Thoracic aorta (tissue), 2 donors: ENCODE measurements around the gene C15orf40. TPM values are rescaled to one million over a fixed set of nuclear protein-coding genes. Genes with fewer than 3 reads are reported as not detected.

Experiments
- ATAC-seq: fragments of 150-250 bp; one replicate; pipeline ENCODE4 v1.8.0; 2017; ENCODE audit warnings: low read depth; ENCODE audit not compliant: insufficient number of reproducible peaks, low FRiP score
- DNase-seq: peaks from one replicate; pipeline ENCODE4 v3.0.0-alpha.2; 2020; ENCODE audit warnings: low spot score
- H3K27ac ChIP-seq, 2 donors: fragments of 200-600 bp; sonication (generic); 1 replicate in 1 of 2; 2 replicates in 1 of 2; pipeline ENCODE4 v1.5.1; 2016; ENCODE audit warnings: mild to moderate bottlenecking in 2 of 2, moderate library complexity in 2 of 2
- H3K27me3 ChIP-seq: fragments of 200-600 bp; sonication (generic); replicated peaks from 2 replicates; pipeline ENCODE4 v1.6.0; 2016; ENCODE audit warnings: mild to moderate bottlenecking; ENCODE audit not compliant: insufficient read depth
- H3K36me3 ChIP-seq: fragments of 200-600 bp; sonication (generic); one replicate; pipeline ENCODE4 v1.5.1; 2016
- H3K4me1 ChIP-seq, 2 donors: fragments of 200-600 bp; sonication (generic); 1 replicate in 1 of 2; 2 replicates in 1 of 2; pipeline versions ENCODE4 v1.5.1 to v1.6.0; 2016; ENCODE audit warnings: low read depth in 2 of 2, mild to moderate bottlenecking in 1 of 2; ENCODE audit not compliant: control insufficient read depth in 1 of 2
- H3K4me3 ChIP-seq: fragments of 200-600 bp; sonication (generic); 2 replicates; pipeline ENCODE4 v1.5.1; 2016; ENCODE audit warnings: mild to moderate bottlenecking
- H3K9me3 ChIP-seq: fragments of 200-600 bp; sonication (generic); 2 replicates; pipeline ENCODE4 v1.5.1; 2016
- total RNA-seq, 2 donors: library from RNA; depleted of rRNA; stranded (reverse); fragments of >200 nt; gene quantifications; one replicate each; pipeline versions ENCODE4 v1.1.0 to v1.2.3, GENCODE V29; 2016
- TF ChIP-seq, protein P1 (sequence below): fragments of 200-600 bp; sonication (generic); IDR thresholded peaks from one replicate; pipeline ENCODE4 v1.5.1; 2019; ENCODE audit warnings: antibody characterized with exemption

The C15orf40 gene
- total RNA-seq, 2 donors from 2014 or later: 10.2 to 16.7 TPM

DNA sequence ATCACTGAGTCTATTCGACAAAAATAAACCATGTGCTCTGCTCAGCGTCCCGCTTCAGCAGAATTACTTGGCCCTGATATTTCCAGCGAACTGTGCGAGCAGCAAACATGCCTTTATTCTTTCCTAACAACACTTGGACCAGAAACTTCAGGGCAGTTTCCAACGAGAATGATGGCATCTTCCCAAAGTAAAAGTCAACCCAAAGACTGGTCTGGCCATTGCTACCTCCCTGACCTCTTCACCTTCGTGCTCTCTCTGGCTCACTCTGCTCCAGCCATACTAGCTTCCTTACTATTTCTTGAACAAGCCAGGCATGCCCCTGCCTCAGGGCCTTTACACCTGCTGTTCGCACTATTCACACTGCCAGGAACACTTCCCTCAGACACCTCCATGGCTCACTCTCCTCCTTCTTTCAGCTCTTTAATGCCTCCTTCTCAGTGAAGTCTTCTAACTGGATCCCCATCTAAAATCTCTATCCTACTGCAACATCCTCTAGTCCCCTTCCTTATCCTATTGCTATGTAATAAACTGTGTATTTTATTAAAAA, 65.2 kb downstream of the C15orf40 start:
- H3K4me1 ChIP-seq: no peaks in the 10 kb centered on the region
- H3K9me3 ChIP-seq: no peaks in the 10 kb centered on the region
- H3K27ac ChIP-seq: no peak overlapping the region
- no peaks in the 10 kb centered on the region for H3K36me3 ChIP-seq
- TF ChIP-seq, protein P1, sequence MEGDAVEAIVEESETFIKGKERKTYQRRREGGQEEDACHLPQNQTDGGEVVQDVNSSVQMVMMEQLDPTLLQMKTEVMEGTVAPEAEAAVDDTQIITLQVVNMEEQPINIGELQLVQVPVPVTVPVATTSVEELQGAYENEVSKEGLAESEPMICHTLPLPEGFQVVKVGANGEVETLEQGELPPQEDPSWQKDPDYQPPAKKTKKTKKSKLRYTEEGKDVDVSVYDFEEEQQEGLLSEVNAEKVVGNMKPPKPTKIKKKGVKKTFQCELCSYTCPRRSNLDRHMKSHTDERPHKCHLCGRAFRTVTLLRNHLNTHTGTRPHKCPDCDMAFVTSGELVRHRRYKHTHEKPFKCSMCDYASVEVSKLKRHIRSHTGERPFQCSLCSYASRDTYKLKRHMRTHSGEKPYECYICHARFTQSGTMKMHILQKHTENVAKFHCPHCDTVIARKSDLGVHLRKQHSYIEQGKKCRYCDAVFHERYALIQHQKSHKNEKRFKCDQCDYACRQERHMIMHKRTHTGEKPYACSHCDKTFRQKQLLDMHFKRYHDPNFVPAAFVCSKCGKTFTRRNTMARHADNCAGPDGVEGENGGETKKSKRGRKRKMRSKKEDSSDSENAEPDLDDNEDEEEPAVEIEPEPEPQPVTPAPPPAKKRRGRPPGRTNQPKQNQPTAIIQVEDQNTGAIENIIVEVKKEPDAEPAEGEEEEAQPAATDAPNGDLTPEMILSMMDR: no peak
- H3K4me3 ChIP-seq: no peak overlapping the region
- ATAC-seq (no peak), DNase-seq (no peak)
- no peaks in the 10 kb centered on the region for H3K27me3 ChIP-seq

DNA sequence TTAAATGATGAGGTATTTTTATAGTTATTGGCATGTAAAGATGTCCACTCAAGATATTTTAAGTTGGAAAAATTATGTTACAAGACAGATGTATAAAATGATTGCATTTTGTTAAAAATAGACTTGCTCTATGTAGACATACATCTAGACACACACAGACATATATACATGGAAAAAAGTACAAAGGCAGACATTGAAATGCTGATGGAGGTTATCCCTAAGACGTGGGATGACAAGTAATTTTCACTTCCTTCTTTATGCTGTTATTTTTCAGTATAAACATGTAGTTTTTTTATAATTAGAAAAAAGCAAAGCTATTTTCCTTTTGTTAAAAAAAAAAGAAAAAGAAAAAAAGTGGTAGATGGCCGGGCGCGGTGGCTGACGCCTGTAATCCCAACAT, 66.1 kb downstream of the C15orf40 start:
- Histone ChIP-seq H3K27me3 (no peaks in the 10 kb centered on the region), H3K4me3 (no peak overlapping the region), H3K27ac (no peak overlapping the region), H3K36me3 (no peaks in the 10 kb centered on the region), H3K4me1 (no peaks in the 10 kb centered on the region), H3K9me3 (no peaks in the 10 kb centered on the region)
- DNase-seq (no peak), ATAC-seq (no peak)
- TF ChIP-seq, protein P1: no peak

DNA sequence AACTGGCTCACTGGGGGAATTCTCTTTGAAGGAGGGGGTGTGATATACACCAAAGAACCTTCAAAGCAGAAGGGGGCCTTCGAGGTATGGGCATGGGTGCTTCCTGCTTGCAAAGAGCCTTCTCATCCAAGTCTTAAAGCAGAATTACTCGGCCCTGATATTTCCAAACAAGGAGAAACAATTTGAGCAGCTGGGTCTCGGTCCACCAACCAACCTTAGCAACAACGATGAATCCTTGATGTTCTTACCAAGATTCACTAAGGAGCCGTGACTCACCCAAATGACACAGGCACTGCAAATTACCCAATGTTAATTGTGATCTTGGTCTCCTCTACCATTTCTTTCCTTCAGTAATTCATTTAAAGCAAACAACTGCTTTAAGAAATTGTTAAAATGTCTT, 66.6 kb downstream of the C15orf40 start:
- no peak overlapping the region for H3K4me3 ChIP-seq
- no peak overlapping the region for H3K27ac ChIP-seq
- no peaks in the 10 kb centered on the region for H3K9me3 ChIP-seq
- TF ChIP-seq, protein P1: no peak
- H3K4me1 ChIP-seq: no peaks in the 10 kb centered on the region
- no peaks in the 10 kb centered on the region for H3K36me3 ChIP-seq
- DNase-seq (no peak), ATAC-seq (no peak)
- H3K27me3 ChIP-seq: no peaks in the 10 kb centered on the region

DNA sequence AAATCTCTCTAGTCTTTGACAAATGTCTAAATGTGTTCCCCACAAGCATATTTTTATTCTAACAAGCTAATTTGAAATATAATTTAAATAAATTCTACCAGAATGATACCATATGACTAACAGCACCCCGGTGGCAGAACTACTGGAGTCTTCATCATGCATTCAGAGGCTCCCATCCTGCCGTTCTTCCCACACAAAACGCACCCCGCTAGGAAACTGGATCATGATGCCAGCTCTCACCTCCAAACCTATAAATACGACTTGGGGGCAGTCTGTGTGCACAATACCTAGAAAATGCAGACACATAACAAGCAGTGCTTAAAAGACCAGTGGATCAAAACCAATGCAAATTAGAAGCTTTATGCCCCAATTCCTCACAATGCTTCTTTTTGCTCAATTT, 67.4 kb downstream of the C15orf40 start:
- Histone ChIP-seq H3K27me3 (no peaks in the 10 kb centered on the region), H3K9me3 (no peaks in the 10 kb centered on the region), H3K4me1 (no peaks in the 10 kb centered on the region), H3K36me3 (no peaks in the 10 kb centered on the region), H3K27ac (no peak overlapping the region), H3K4me3 (no peak overlapping the region)
- ATAC-seq (no peak), DNase-seq (no peak)
- TF ChIP-seq, protein P1: no peak

DNA sequence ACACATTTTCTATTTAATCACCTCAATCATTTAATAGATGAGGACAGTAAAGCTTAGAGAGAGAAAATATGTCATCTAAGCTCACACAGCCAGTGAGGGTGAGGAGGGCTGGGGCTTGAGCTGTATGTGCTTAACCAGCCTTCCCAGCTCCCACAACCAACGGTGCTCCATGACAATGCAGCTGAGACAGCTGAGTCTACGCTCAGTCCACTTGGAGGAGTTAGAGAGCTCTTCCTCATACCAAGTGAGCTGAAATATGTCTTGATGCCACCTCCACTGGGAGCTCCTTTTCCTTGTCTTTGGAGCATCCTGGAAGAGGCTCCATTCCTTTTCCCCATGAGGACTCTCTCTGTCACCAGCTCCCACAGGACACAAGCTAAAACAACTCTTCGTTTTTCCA, 68.3 kb downstream of the C15orf40 start:
- TF ChIP-seq, protein P1: no peak
- DNase-seq (no peak), ATAC-seq (no peak)
- H3K4me3 ChIP-seq: no peak overlapping the region
- H3K4me1 ChIP-seq: no peaks in the 10 kb centered on the region
- H3K27me3 ChIP-seq: no peaks in the 10 kb centered on the region
- no peaks in the 10 kb centered on the region for H3K9me3 ChIP-seq
- no peak overlapping the region for H3K27ac ChIP-seq
- no peaks in the 10 kb centered on the region for H3K36me3 ChIP-seq
